Measurements from ENCODE around the gene CROCC2.

Gene CROCC2

GRCh38 chr2:240946654-240947053 is 40.5 kb downstream of the CROCC2 start:
- DNase-seq, result no peak

- DNase-seq, result no peak
Observed at GRCh38 chr2:240947176-240947575, 41.0 kb downstream of the CROCC2 start.

GRCh38 chr2:240947607-240948006 is 41.5 kb downstream of the CROCC2 start:
- no peak for DNase-seq

- no peak for DNase-seq
Observed at GRCh38 chr2:240948086-240948485, 42.0 kb downstream of the CROCC2 start.

- DNase-seq, result no peak
Observed at GRCh38 chr2:240948905-240949790, 43.0 kb downstream of the CROCC2 start.

DNA sequence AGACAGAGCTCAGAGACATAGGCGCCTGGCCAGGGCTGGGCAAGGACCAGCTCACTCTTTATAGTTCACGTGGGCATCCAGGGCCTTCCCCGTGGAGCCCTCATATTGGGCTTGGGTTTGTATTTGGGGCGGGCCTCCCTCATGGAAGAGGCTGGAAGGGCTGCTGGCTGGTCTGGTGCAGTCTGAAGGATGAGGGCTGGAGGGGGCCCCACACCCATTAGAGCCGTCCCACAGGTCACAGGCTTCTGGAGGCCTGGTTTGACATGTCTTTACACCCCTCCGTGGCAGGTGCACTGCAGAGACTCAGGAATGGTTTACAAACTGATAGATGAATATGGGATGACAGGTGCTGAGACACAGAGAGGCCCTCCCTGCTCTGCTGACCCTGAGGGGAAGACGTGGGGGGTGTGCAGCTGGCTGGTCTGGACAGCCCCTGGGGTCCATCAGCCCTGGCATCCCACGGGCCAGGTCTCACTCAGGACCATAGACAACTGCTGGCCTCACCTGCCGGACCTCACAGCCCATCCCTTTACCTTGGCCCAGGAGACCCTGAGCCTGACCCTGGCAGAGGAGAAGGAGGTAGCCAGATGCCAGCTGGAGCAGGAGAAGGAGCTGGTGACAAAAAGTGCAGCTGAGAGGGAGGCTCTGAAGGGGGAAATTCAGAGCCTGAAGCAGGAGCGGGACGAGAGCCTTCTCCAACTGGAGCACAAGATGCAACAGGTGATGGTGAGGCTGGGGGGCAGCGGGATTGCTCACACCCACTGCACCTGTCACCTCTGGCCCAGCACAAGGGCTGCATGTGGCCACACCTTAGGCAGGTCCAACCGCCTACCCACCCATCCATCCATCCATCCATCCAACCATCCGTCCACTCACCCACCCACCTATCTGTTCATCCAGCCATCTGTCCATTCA is 43.9 kb downstream of the CROCC2 start:
- no peak for DNase-seq

DNA sequence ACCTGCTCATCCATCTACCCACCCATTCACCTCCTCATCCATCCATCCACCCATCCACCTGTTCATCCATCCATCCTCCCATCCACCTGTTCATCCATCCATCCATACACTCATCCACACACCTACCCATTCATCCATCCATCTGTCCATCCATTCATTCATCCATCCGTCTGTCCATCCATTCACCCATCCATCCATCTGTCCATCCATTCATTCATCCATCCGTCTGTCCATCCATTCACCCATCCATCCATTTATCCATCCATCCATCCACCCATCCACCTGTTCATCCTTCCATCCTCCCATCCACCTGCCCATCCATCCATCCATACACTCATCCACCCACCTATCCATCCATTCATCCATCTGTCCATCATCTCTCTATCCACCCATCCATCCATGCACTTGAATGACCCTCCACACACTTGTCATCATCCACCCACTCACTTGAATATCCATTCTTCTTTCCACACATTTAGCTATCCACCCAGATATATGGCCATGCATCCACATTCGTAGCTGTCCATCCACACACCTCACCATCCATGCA is 45.0 kb downstream of the CROCC2 start:
- DNase-seq, result no peak

DNA sequence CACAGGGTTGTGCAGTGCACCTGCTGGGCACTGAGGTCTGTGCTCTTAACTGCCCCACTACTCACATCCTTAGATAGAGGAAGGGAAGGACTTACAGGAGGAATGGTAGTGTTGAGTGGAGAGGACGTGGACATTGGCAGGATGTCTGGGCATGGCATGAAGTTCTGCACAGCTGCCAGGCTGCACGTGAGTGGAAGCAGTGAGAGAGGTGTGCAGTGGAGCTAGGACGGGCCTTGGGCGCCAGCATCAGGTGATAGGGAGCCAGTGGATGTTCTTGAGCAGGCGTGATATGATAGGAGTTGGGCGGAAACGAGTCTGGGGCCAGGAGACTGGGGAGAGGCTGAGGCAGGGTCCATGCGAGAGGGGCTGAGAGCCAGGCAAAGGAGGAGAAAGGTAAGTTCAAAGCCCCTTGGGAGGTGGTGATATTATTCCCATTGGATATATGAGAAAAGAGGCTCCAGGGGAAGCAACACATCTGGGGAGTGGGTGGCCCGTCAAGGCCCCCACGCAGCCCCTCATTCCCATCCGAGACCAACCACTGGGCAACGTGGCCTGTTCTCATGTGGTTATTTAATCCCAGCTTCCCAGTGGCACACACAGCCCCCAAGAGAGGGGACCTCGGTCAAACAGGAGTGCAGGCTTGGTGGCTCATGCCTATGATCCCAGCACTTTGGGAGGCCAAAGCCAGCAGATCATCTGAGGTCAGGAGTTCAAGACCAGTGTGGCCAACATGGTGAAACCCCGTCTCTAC is 46.5 kb downstream of the CROCC2 start:
- DNase-seq, result no peak

DNA sequence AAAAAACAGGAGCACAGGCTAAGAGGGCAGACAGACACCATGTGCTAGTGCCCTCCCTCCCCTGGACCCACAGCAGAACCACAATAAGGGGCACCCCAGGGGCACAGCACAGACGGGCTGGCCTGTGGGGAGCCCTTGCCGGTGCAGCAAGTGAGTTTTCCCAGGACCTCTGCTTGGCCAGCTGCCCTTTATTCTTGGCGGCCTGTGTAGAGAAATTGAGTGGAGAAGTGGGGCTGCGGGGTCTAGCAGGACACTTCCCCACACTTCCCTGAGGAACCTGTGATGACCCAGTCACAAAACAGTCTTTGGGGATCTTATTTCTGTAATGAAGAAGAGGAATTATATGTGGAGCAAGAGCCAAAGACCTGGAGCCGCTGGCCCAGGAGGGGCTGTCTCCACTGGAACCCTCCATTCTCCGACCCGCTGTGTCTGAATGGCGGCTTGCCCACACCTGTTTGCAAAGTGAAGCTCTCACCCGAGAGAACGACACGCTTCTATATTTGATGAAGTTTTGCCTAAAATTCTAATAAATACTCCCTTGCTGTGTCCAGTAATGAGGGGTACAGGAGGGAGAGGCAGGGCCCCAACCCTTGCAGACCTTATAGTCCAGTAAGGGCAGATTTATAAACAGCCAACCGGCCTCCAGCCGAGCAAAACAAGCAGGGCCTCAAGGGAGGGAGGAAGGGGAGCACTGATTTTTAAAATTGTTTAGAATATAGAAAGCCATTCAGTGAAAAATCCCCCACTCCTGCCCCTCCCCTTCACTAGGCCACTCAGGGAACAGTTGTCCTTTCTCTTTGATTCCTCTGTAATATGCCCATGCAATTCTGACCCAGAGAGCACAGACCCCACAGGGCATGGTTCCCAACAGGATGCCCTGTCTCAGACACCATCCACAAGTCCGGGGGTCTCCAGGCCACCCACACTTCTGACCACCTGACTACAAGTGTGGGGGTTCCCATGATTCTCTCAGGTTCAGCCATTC is 47.6 kb downstream of the CROCC2 start:
- no peak for DNase-seq

- no peak for DNase-seq
Observed at GRCh38 chr2:240954436-240955305, 48.5 kb downstream of the CROCC2 start.

- DNase-seq, result no peak
Observed at GRCh38 chr2:240955306-240956170, 49.4 kb downstream of the CROCC2 start.

DNA sequence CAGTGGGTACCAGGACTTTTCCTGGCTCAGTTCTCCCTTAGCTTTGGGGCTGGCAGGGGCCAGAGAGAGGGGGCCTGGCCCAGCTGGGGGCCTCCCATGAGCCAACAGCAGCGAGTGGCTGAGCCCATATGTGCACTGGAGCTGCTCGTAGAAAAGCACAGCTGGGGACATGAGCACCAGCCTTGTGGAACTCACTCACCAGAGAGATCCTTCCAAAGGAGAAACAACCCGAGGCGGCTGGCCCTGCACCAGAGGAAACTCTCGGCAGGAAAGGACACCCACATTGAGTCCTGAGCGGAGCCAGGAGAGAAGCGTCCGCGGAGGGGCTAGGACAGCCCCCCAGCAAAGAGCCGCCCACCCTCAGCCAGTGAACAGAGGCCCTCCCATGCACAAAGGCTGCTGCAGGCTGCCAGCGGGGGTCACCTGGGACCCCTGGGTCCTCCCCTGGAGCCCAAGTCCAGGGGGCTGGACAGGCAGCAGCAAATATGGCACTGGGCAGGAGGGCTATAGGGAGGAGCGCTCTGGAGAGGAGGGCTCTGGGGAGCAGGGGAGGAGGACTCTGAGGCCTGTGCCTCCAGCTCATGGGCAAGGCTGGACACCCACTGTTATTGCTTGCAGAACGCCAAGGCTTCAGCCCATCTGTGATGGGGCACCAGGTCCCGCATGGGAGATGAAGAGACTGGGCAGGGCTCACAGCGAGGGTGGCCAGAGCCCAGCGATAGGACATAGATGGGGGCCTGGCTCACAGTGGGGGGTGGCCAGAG is 50.2 kb downstream of the CROCC2 start:
- DNase-seq, result no peak

DNA sequence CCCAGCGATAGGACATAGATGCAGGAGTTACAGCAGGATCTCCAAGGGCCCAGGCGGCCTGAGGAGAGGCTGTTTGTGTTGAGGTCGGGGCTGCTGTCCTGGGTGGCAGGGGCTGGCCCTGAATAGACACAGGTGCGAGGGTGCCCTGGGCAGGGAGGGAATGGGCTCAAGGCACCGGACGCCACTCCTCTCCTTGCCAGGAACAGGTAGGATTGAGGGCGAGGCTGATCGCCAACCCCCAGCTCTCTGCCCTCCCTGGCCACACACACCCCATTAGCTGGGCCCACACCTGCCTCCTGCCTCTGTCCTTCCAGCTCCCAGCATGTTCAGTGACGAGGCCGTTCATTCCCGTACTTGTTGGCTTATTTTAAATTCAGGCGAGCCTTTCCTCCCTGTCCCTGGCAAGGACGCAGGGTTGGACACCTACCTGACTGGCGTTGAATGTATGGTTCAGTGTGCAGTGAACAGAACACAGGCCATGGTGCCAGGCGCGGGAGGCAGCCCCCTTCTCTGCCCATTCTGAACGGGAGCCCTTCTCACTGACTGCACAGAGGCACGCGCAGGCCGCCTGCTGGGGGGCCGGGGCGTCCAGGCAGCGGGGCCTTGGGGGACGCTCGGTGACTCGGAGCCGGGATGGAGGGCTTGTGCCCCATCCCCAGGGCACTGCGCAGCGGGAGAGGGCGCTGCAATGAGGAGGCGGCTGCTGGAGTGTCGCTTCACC is 51.0 kb downstream of the CROCC2 start:
- no peak for DNase-seq

- DNase-seq, result no peak
Observed at GRCh38 chr2:240957656-240958365, 51.7 kb downstream of the CROCC2 start.

DNA sequence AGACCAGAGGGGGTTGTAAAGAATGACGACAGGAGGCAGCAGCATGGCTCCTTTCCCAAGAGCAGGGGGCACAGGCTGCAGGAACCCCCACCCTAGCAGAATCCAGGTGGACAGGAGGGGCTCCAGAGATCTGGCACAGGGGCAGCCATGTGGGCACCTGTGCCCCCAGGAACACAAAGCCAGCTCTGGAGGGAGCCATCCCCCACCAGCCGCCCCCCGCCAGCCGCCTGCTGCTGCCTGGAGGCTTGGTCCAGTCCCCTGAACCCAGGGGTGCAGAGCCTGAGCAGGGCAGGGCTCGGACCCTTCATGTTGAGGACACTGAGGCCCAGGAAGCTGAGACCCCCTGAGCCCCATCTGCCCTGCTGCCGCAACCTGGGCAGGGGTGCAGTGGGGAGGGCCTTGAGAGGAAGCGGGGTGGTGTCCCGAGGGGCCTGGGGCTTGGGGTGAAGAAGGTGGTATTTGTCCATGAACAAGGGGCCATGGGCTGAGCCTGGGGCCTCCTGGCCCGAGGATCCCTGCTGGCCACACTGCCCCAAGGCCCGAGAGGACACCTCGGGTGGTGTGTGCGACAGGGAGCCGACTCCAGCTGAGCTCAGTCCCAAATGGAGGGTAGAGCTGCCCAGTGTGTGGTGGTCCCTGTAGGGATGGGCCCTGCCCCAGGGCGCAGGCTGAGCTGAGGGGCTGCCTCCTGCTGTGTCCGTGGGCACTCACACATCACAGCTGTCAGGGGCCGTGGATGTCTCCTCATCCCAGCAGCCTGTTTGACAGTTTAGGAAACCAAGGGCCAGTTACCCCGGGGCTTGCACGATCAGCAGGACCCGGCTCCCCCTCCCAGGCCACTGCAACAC is 52.5 kb downstream of the CROCC2 start:
- DNase-seq, result no peak
